Liver (tissue), 3 donors: ENCODE measurements around the gene CCDC89.

Experiments
- ATF3 ChIP-seq: IDR thresholded peaks from 2 replicates; pipeline ENCODE4 v1.6.1; 2016; ENCODE audit warnings: antibody characterized with exemption
- CTCF ChIP-seq: fragments of 150-350 bp; IDR thresholded peaks from 2 replicates; pipeline ENCODE4 v1.5.1; 2017; ENCODE audit warnings: improper control_type of control experiment, low read depth, low read length; ENCODE audit not compliant: missing input control
- FOXA2 ChIP-seq: IDR thresholded peaks from 2 replicates; pipeline ENCODE4 v1.6.1; 2016; ENCODE audit warnings: antibody characterized with exemption
- GABPA ChIP-seq, 2 donors: IDR thresholded peaks in 1 of 2; conservative IDR thresholded peaks in 1 of 2; 2 replicates each; pipeline ENCODE4 v1.6.1; 2016; ENCODE audit warnings: antibody characterized with exemption in 2 of 2, mild to moderate bottlenecking in 1 of 2, moderate library complexity in 1 of 2
- HNF4A ChIP-seq, 2 donors: conservative IDR thresholded peaks; 2 replicates each; pipeline ENCODE4 v1.6.1; 2016; ENCODE audit warnings: antibody characterized with exemption in 2 of 2, mild to moderate bottlenecking in 2 of 2
- JUND ChIP-seq, 2 donors: IDR thresholded peaks; 2 replicates each; pipeline ENCODE4 v1.6.1; 2016; ENCODE audit warnings: antibody characterized with exemption in 2 of 2
- MAX ChIP-seq: IDR thresholded peaks from 2 replicates; pipeline ENCODE4 v1.6.1; 2016; ENCODE audit warnings: antibody characterized with exemption
- RAD21 ChIP-seq, 2 donors: IDR thresholded peaks; 2 replicates each; pipeline ENCODE4 v1.6.1; 2016; ENCODE audit warnings: antibody characterized with exemption in 2 of 2, mild to moderate bottlenecking in 2 of 2
- REST ChIP-seq: IDR thresholded peaks from 2 replicates; pipeline ENCODE4 v1.6.1; 2016; ENCODE audit warnings: antibody characterized with exemption, mild to moderate bottlenecking
- SP1 ChIP-seq: IDR thresholded peaks from 2 replicates; pipeline ENCODE4 v1.6.1; 2018; ENCODE audit warnings: antibody characterized with exemption, mild to moderate bottlenecking
- TAF1 ChIP-seq: conservative IDR thresholded peaks from 2 replicates; pipeline ENCODE4 v1.6.1; 2016; ENCODE audit warnings: antibody characterized with exemption, mild to moderate bottlenecking
- YY1 ChIP-seq: IDR thresholded peaks from 2 replicates; pipeline ENCODE4 v1.6.1; 2016; ENCODE audit warnings: antibody characterized with exemption, mild to moderate bottlenecking
- ZBTB33 ChIP-seq: IDR thresholded peaks from 2 replicates; pipeline ENCODE4 v1.6.1; 2016; ENCODE audit warnings: antibody characterized with exemption
- donor health status: healthy.
- donor health status: healthy.

- no peak for TF ChIP-seq REST
- no peak for TF ChIP-seq CTCF
- TF ChIP-seq RAD21 (IDR thresholded peaks at IDR 0.05) = no peak
- TF ChIP-seq SP1 = no peak
- TF ChIP-seq YY1 = no peak
- TF ChIP-seq TAF1 = no peak
- no peak for TF ChIP-seq ATF3
- TF ChIP-seq HNF4A (conservative IDR thresholded peaks at IDR 0.05) = no peak
- TF ChIP-seq MAX = no peak
- TF ChIP-seq FOXA2 = no peak
- no peak for TF ChIP-seq JUND (IDR thresholded peaks at IDR 0.05)
- TF ChIP-seq GABPA (IDR thresholded peaks at IDR 0.05 in 1 of 2, conservative IDR thresholded peaks at IDR 0.05 in 1 of 2) = no peak
- no peak for TF ChIP-seq ZBTB33
These were observed 33.1 kb downstream of the CCDC89 start for GRCh38 chr11:85652786-85653447.
